Measurements from ENCODE around the gene ADD1. TPM values are rescaled to one million over a fixed set of nuclear protein-coding genes. Genes with fewer than 3 reads are reported as not detected.
A peak's percentile ranks its signal among the peaks of the same experiment; 100 is the strongest.

ADD1 gene
- total and polyA plus RNA-seq, 2 of the 13 experiments (the other 11 are each of a cell fraction or from before 2014, with no cell fraction given), result 73.9 to 122 TPM

GRCh38 chr4:2963175-2963965 is 119.7 kb downstream of the ADD1 start, which contains the start of the genes GRK4 and NOP14 (continued):
- TF ChIP-seq SCMH1 (CRISPR knock-in tag; IDR thresholded peaks at IDR 0.05; ENCODE audit: borderline replicate concordance) (no peak), ATF4 (CRISPR knock-in tag; IDR thresholded peaks at IDR 0.05) (peak in 1 of 2 experiments; percentile 70; a peak in 2 of 4 replicates), PHB2 (IDR thresholded peaks at IDR 0.05; ENCODE audit: partially characterized antibody) (no peak), ZNF101 (CRISPR knock-in tag; IDR thresholded peaks at IDR 0.05; ENCODE audit: borderline replicate concordance, low read depth) (no peak), ZNF607 (CRISPR knock-in tag; IDR thresholded peaks at IDR 0.05; ENCODE audit: borderline replicate concordance) (peak; percentile 99), CBFB (CRISPR knock-in tag; IDR thresholded peaks at IDR 0.05) (peak; percentile 95), TCF12 (IDR thresholded peaks at IDR 0.05) (no peak), TCF12 (CRISPR knock-in tag; IDR thresholded peaks at IDR 0.05) (peak; percentile 30; the same call in 1 of the 2 replicates), SMAD9 (CRISPR knock-in tag; IDR thresholded peaks at IDR 0.05) (no peak; the same call in 1 of the 2 replicates), ZNF629 (CRISPR knock-in tag; conservative IDR thresholded peaks at IDR 0.05) (0 out of 2 replicates have a peak, but pooled peaks have one; percentile 18), STAG1 (CRISPR knock-in tag; IDR thresholded peaks at IDR 0.05) (no peak), NCOA2 (CRISPR knock-in tag; IDR thresholded peaks at IDR 0.05) (0 out of 2 replicates have a peak, but pooled peaks have one; percentile 47), TOE1 (CRISPR knock-in tag; IDR thresholded peaks at IDR 0.05) (no peak; the same call in 1 of the 2 replicates), ZNF33B (CRISPR knock-in tag; IDR thresholded peaks at IDR 0.05) (peak; percentile 96), TBL1XR1 (IDR thresholded peaks at IDR 0.05; ENCODE audit: borderline replicate concordance, low read length, partially characterized antibody) (peak; percentile 37), ZNF567 (CRISPR knock-in tag; IDR thresholded peaks at IDR 0.05; ENCODE audit: borderline replicate concordance) (peak; percentile 88), HNF1B (CRISPR knock-in tag; IDR thresholded peaks at IDR 0.05) (peak; percentile 88; the same call in 1 of the 2 replicates), TMF1 (CRISPR knock-in tag; IDR thresholded peaks at IDR 0.05; ENCODE audit: low read depth) (peak; percentile 98), AHR (CRISPR knock-in tag; IDR thresholded peaks at IDR 0.05) (no peak; the same call in 1 of the 2 replicates), ZMAT5 (CRISPR knock-in tag; IDR thresholded peaks at IDR 0.05; ENCODE audit: borderline replicate concordance, low read depth) (no peak), ZNF232 (CRISPR knock-in tag; IDR thresholded peaks at IDR 0.05; ENCODE audit: borderline replicate concordance) (no peak; the same call in 1 of the 2 replicates), PCBP1 (IDR thresholded peaks at IDR 0.05; ENCODE audit: borderline replicate concordance, low read depth, low read length) (no peak), CSRNP1 (CRISPR knock-in tag; IDR thresholded peaks at IDR 0.05) (peak; percentile 97), ZNF773 (CRISPR knock-in tag; IDR thresholded peaks at IDR 0.05; ENCODE audit: borderline replicate concordance) (no peak), ARNTL (CRISPR knock-in tag; IDR thresholded peaks at IDR 0.05) (peak; percentile 98), ZNF660 (CRISPR knock-in tag; IDR thresholded peaks at IDR 0.05; ENCODE audit: borderline replicate concordance, low read depth) (no peak)
